ENCODE measurements around the gene TCTN2.

Gene TCTN2

DNA sequence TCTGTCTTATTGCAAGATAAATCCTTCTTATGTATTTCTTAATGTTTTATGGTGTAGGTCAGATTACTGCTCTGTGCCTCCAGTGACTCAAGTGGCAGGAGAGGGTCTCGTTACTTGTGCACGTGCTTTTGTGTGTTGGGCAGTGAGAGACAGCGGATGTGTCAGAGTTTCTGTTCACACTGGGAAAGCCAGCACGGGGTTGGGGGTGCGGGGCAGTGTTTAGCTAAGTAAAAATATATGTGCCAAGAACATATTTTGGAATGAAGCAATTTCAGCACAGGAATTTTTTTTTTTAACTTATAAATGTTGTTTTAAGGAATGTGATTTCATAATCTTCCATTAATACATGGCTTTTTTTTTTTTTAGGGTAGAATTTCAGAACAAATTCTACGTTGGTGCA lies 86.6 kb downstream of the TCTN2 start:
- no peaks in the 10 kb centered on the region for H3K4me1 ChIP-seq
- H3K4me3 ChIP-seq (ENCODE audit: low read depth, low read length) = no peak overlapping the region
- TF ChIP-seq, protein P1, sequence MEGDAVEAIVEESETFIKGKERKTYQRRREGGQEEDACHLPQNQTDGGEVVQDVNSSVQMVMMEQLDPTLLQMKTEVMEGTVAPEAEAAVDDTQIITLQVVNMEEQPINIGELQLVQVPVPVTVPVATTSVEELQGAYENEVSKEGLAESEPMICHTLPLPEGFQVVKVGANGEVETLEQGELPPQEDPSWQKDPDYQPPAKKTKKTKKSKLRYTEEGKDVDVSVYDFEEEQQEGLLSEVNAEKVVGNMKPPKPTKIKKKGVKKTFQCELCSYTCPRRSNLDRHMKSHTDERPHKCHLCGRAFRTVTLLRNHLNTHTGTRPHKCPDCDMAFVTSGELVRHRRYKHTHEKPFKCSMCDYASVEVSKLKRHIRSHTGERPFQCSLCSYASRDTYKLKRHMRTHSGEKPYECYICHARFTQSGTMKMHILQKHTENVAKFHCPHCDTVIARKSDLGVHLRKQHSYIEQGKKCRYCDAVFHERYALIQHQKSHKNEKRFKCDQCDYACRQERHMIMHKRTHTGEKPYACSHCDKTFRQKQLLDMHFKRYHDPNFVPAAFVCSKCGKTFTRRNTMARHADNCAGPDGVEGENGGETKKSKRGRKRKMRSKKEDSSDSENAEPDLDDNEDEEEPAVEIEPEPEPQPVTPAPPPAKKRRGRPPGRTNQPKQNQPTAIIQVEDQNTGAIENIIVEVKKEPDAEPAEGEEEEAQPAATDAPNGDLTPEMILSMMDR (IDR thresholded peaks at IDR 0.05; ENCODE audit: low read depth, low read length) = no peak
- DNase-seq = no peak
- H3K27me3 ChIP-seq = peaks cover 2% of the 10 kb centered on the region; the same call in 1 of the 2 replicates
- H3K36me3 ChIP-seq = peaks cover 8% of the 10 kb centered on the region; the same call in 1 of the 2 replicates
- no peaks in the 10 kb centered on the region for H3K9me3 ChIP-seq

All from BE2C (cell line).